Measurements from ENCODE around the gene ZBTB7C. TPM values are rescaled to one million over a fixed set of nuclear protein-coding genes. Genes with fewer than 3 reads are reported as not detected.

ZBTB7C gene
- total and polyA plus RNA-seq, 2 of the 8 experiments (the other 6 are each of a cell fraction or from before 2014, with no cell fraction given), result 0.15 to 0.45 TPM

DNA sequence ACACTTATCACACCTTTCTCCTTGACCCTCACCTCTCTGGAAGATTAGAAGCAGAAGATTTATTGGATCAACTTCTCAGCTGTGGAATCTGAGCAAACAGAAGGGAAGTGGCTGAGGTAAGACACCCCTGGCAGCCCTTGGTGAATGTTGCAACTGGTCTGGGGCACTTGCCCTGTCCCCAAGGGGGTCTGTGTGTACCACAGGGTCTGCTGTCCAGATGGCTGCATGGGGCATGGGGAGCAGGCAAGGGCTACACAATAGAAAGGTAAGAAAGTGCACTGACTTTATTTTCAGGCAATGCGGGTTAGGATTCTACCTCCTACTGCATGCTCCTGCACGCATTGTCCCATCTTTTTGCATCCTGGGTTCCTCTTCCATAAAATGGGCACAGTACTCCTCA is 240.3 kb downstream of the ZBTB7C start:
- H2AFZ ChIP-seq (ENCODE audit: low read length), result no peak overlapping the region
- 96% methylated on average over 2 of the region's 2 CpGs; no CpG with 5 or more reads in 1 of the 2 experiments for WGBS, 2 experiments (ENCODE audit: extremely low coverage in 1 of 2, insufficient coverage in 1 of 2, insufficient read length in 1 of 2, insufficient replicate concordance in 2 of 2, low coverage in 1 of 2, low lambda C conversion rate in 2 of 2, missing lambda C conversion rate in 1 of 2)
- no peak overlapping the region for H3K4me3 ChIP-seq (ENCODE audit: extremely low read depth in 1 of 4, insufficient read depth in 2 of 4, low read depth in 3 of 4, low read length in 4 of 4)
- no peak overlapping the region for H3K14ac ChIP-seq (ENCODE audit: insufficient read length)
- no peak overlapping the region for H3K56ac ChIP-seq (replicated peaks; ENCODE audit: insufficient read length, low read depth, low read length)
- H3K79me1 ChIP-seq (ENCODE audit: low read depth, low read length), result no peaks in the 10 kb centered on the region
- H3K36me3 ChIP-seq (ENCODE audit: control insufficient read depth in 2 of 4, insufficient read depth in 4 of 4, low read length in 3 of 4), result no peaks in the 10 kb centered on the region
- DNase-seq (ENCODE audit: low read depth in 1 of 2, low spot score in 2 of 2) (no peak), FAIRE-seq (no peak)
- no peak overlapping the region for H3K23ac ChIP-seq (ENCODE audit: insufficient read length)
- peaks cover 0 to 3% (median under 1%) of the 10 kb centered on the region in 4 experiments; a peak in 2 of 7 replicates for H3K27me3 ChIP-seq (replicated peaks in 1 of 4; ENCODE audit: control insufficient read depth in 3 of 4, extremely low read depth in 1 of 4, insufficient read depth in 3 of 4, low read length in 3 of 4)
- no peaks in the 10 kb centered on the region for H3K23me2 ChIP-seq (ENCODE audit: low read depth, low read length)
- no peak overlapping the region for H3K27ac ChIP-seq (ENCODE audit: low read depth, low read length)
- no peak overlapping the region for H2BK120ac ChIP-seq (replicated peaks; ENCODE audit: low read depth, low read length)
- H2BK12ac ChIP-seq (ENCODE audit: low read depth, low read length), result no peak overlapping the region
- no peak overlapping the region for H2BK20ac ChIP-seq (ENCODE audit: low read length)
- H4K8ac ChIP-seq (ENCODE audit: extremely low read depth, insufficient read depth, low read length), result peak overlapping the region; percentile 36; the same call in 1 of the 2 replicates
- no peak overlapping the region for H2AK5ac ChIP-seq (ENCODE audit: low read depth, low read length)
- ChIA-PET POLR2A (ENCODE audit: partially characterized antibody) (no interaction called here), CTCF (ENCODE audit: partially characterized antibody) (interaction anchor here (1.0 to 1.7 kb wide), 4 partner anchors 35 to 169 kb away, joined by 3 to 5 read pairs (median 4); no protein-coding TSS in a partner anchor)
- H2BK5ac ChIP-seq (ENCODE audit: low read depth, low read length), result no peak overlapping the region
- H3K4ac ChIP-seq (replicated peaks; ENCODE audit: insufficient read length, low read depth, low read length), result no peak overlapping the region
- H3K9ac ChIP-seq (replicated peaks in 1 of 4; ENCODE audit: extremely low read depth in 1 of 4, low read depth in 3 of 4, low read length in 3 of 4), result no peak overlapping the region
- H3K9me3 ChIP-seq (ENCODE audit: insufficient read depth in 2 of 2, low read depth in 1 of 2, low read length in 1 of 2), result no peaks in the 10 kb centered on the region
- H2BK15ac ChIP-seq (ENCODE audit: low read length), result no peak overlapping the region
- no peaks in the 10 kb centered on the region for H4K20me1 ChIP-seq (replicated peaks in 1 of 2; ENCODE audit: control insufficient read depth in 1 of 2, insufficient read depth in 2 of 2, low read length in 2 of 2)
- H4K5ac ChIP-seq (ENCODE audit: insufficient read length, low read depth, low read length), result no peak overlapping the region
- TF ChIP-seq CEBPB (IDR thresholded peaks at IDR 0.05; ENCODE audit: low read depth, low read length) (no peak), MAFK (IDR thresholded peaks at IDR 0.05; ENCODE audit: low read depth, low read length) (no peak), BACH1 (IDR thresholded peaks at IDR 0.05; ENCODE audit: low read length) (no peak)
- no peak overlapping the region for H4K91ac ChIP-seq (replicated peaks; ENCODE audit: insufficient read length, low read length)
- peaks cover 0 to 5% (median 1%) of the 10 kb centered on the region in 4 experiments; a peak in 3 of 7 replicates for H3K4me1 ChIP-seq (replicated peaks in 1 of 4; ENCODE audit: control insufficient read depth in 3 of 4, insufficient read depth in 4 of 4, low read length in 3 of 4)
- no peak overlapping the region for H3K18ac ChIP-seq (ENCODE audit: extremely low read depth, low read length)
- H3K79me2 ChIP-seq (ENCODE audit: control insufficient read depth in 1 of 2, insufficient read depth in 2 of 2, low read length in 2 of 2), result no peaks in the 10 kb centered on the region
- no peak overlapping the region for H3K4me2 ChIP-seq (ENCODE audit: insufficient read depth in 1 of 2, low read depth in 2 of 2, low read length in 2 of 2)
